GM23338 (cell line): ENCODE data around the gene BFSP2. TPM values are rescaled to one million over a fixed set of nuclear protein-coding genes. Genes with fewer than 3 reads are reported as not detected.

Experiments
- ATAC-seq: fragments of 200-7000 bp; cut with Tn5 transposase; 3 replicates; pipeline ENCODE4 v1.9.1; 2020
- DNase-seq: peaks from one replicate; pipeline ENCODE4 v3.0.0-alpha.2; 2015; ENCODE audit warnings: low spot score
- H2AFZ ChIP-seq: fragments of 200-600 bp; sonication (generic); 2 replicates; pipeline ENCODE4 v1.8.0; 2016; ENCODE audit warnings: antibody characterized with exemption, mild to moderate bottlenecking, moderate library complexity
- H3F3A ChIP-seq: fragments of 200-600 bp; sonication (generic); replicated peaks from 2 replicates; pipeline ENCODE4 v1.8.0; 2017; ENCODE audit warnings: antibody characterized with exemption, mixed run types, low read depth
- H3K27ac ChIP-seq: fragments of 200-600 bp; sonication (generic); 2 replicates; pipeline ENCODE4 v1.6.1; 2016; ENCODE audit warnings: low read depth
- H3K27me3 ChIP-seq: fragments of 200-600 bp; sonication (generic); 2 replicates; pipeline ENCODE4 v1.8.0; 2016; ENCODE audit warnings: mild to moderate bottlenecking, mixed run types, moderate library complexity; ENCODE audit not compliant: insufficient read depth
- H3K36me3 ChIP-seq: fragments of 200-600 bp; sonication (generic); 2 replicates; pipeline ENCODE4 v1.8.0; 2016; ENCODE audit warnings: mild to moderate bottlenecking; ENCODE audit not compliant: insufficient read depth
- H3K4me1 ChIP-seq: fragments of 200-600 bp; sonication (generic); 2 replicates; pipeline ENCODE4 v1.8.0; 2016; ENCODE audit warnings: mild to moderate bottlenecking, moderate library complexity; ENCODE audit not compliant: insufficient read depth
- H3K4me2 ChIP-seq: fragments of 200-600 bp; sonication (generic); 2 replicates; pipeline ENCODE4 v1.7.1; 2017; ENCODE audit warnings: mixed run types
- H3K4me3 ChIP-seq: fragments of 200-600 bp; sonication (generic); 2 replicates; pipeline ENCODE4 v1.6.1; 2016; ENCODE audit warnings: mixed run types
- H3K79me2 ChIP-seq: fragments of 200-600 bp; sonication (generic); replicated peaks from 2 replicates; pipeline ENCODE4 v1.8.0; 2017; ENCODE audit warnings: mild to moderate bottlenecking; ENCODE audit not compliant: insufficient read depth
- H3K9me2 ChIP-seq: fragments of 200-600 bp; sonication (generic); 2 replicates; pipeline ENCODE4 v1.8.0; 2017; ENCODE audit not compliant: insufficient read depth
- H4K20me1 ChIP-seq: fragments of 200-600 bp; sonication (generic); replicated peaks from 2 replicates; pipeline ENCODE4 v1.8.0; 2017; ENCODE audit warnings: mild to moderate bottlenecking; ENCODE audit not compliant: insufficient read depth
- H3K27ac Mint-ChIP-seq: 2 replicates; pipeline ENCODE4 v1.8.0; 2020; ENCODE audit warnings: inconsistent platforms, mild to moderate bottlenecking, moderate library complexity, mixed read lengths
- H3K27me3 Mint-ChIP-seq: 3 replicates; pipeline ENCODE4 v1.8.0; 2022; ENCODE audit warnings: low read depth, mild to moderate bottlenecking, moderate library complexity, mixed read lengths, inconsistent platforms; ENCODE audit not compliant: insufficient read depth, poor library complexity
- H3K36me3 Mint-ChIP-seq: 3 replicates; pipeline ENCODE4 v1.8.0; 2021; ENCODE audit warnings: low read depth, mild to moderate bottlenecking, inconsistent platforms, moderate library complexity, mixed read lengths
- H3K4me1 Mint-ChIP-seq: 3 replicates; pipeline ENCODE4 v1.8.0; 2020; ENCODE audit warnings: mild to moderate bottlenecking, inconsistent platforms, mixed read lengths
- H3K4me3 Mint-ChIP-seq: 3 replicates; pipeline ENCODE4 v1.8.0; 2021; ENCODE audit warnings: moderate library complexity, mild to moderate bottlenecking, inconsistent platforms, mixed read lengths
- H3K9me3 Mint-ChIP-seq: 3 replicates; pipeline ENCODE4 v1.8.0; 2020; ENCODE audit warnings: moderate library complexity, mild to moderate bottlenecking, inconsistent platforms, mixed read lengths
- CREB1 ChIP-seq: fragments of 250-450 bp; sonication (Bioruptor Pico); IDR thresholded peaks from 2 replicates; pipeline ENCODE4 v1.5.0; 2020; ENCODE audit warnings: low read depth, mild to moderate bottlenecking, moderate library complexity
- EZH2phosphoT487 ChIP-seq: fragments of 200-600 bp; sonication (generic); IDR thresholded peaks from one replicate; pipeline ENCODE4 v1.8.1; 2018; ENCODE audit warnings: antibody characterized with exemption; ENCODE audit not compliant: unreplicated experiment
- JUNB ChIP-seq: IDR thresholded peaks from one replicate; pipeline ENCODE4 v1.6.1; 2016; ENCODE audit warnings: antibody characterized with exemption; ENCODE audit not compliant: unreplicated experiment
- POLR2AphosphoS5 ChIP-seq: IDR thresholded peaks from 2 replicates; pipeline ENCODE4 v1.6.1; 2016; ENCODE audit warnings: antibody characterized with exemption, low read depth
- STAT1 ChIP-seq: IDR thresholded peaks from one replicate; pipeline ENCODE4 v1.6.1; 2016; ENCODE audit warnings: antibody characterized with exemption; ENCODE audit not compliant: unreplicated experiment
- ZNF114 ChIP-seq: fragments of 250-450 bp; sonication (Bioruptor Pico); IDR thresholded peaks from 2 replicates; pipeline ENCODE4 v1.5.0; 2020; ENCODE audit warnings: mild to moderate bottlenecking, moderate library complexity
- ZNF331 ChIP-seq: fragments of 250-450 bp; sonication (Bioruptor Pico); IDR thresholded peaks from 2 replicates; pipeline ENCODE4 v1.5.0; 2020; ENCODE audit warnings: low read depth, mild to moderate bottlenecking, moderate library complexity
- polyA plus RNA-seq: library from polyadenylated mRNA; unstranded; fragments of >200 nt; fragmentation: Nextera tagmentation; extraction: Ambion mirVana; gene quantifications from 2 replicates; pipeline ENCODE4 v1.2.1, GENCODE V29; 2016
- total RNA-seq: library from RNA; depleted of rRNA; stranded (reverse); fragments of >200 nt; shearing (Covaris generic); gene quantifications from 2 replicates; pipeline ENCODE4 v1.2.3, GENCODE V29; 2014
- TF ChIP-seq, protein P1 (sequence below): fragments of 250-450 bp; sonication (Bioruptor Pico); IDR thresholded peaks from 2 replicates; pipeline ENCODE4 v1.5.0; 2020; ENCODE audit warnings: mild to moderate bottlenecking, moderate library complexity
- TF ChIP-seq, protein P2 (sequence below): IDR thresholded peaks from one replicate; pipeline ENCODE4 v1.6.1; 2018; ENCODE audit warnings: antibody characterized with exemption; ENCODE audit not compliant: unreplicated experiment

The BFSP2 gene
- total and polyA plus RNA-seq, 2 experiments from 2014 or later, result not detected

DNA sequence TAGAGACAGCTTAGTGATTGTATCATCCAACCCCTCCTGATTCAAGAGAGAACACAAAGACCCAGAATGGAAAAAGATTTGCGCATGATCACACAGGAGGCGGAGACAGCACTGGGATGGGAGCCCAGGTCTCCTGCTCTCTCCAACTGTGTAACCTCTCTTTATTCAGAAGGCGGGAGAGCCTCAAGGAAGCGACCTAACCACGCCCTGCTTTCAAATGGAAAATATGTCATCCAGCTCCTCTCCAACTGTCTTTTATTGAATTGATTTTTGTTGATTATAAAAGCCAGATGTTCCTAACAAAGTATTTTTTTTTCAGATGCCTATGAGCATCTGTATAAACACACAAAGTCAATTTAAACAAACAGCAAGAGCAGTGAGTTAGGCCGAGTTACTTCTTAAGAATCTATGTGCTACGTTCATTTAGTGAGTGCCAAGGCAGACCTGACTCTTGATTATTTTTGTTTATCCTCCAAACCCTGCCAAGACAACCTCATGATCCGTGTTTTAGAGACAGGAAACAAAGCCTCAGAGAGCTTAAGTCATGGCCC lies 74.5 kb downstream of the BFSP2 start (continued):
- TF ChIP-seq, protein P1, sequence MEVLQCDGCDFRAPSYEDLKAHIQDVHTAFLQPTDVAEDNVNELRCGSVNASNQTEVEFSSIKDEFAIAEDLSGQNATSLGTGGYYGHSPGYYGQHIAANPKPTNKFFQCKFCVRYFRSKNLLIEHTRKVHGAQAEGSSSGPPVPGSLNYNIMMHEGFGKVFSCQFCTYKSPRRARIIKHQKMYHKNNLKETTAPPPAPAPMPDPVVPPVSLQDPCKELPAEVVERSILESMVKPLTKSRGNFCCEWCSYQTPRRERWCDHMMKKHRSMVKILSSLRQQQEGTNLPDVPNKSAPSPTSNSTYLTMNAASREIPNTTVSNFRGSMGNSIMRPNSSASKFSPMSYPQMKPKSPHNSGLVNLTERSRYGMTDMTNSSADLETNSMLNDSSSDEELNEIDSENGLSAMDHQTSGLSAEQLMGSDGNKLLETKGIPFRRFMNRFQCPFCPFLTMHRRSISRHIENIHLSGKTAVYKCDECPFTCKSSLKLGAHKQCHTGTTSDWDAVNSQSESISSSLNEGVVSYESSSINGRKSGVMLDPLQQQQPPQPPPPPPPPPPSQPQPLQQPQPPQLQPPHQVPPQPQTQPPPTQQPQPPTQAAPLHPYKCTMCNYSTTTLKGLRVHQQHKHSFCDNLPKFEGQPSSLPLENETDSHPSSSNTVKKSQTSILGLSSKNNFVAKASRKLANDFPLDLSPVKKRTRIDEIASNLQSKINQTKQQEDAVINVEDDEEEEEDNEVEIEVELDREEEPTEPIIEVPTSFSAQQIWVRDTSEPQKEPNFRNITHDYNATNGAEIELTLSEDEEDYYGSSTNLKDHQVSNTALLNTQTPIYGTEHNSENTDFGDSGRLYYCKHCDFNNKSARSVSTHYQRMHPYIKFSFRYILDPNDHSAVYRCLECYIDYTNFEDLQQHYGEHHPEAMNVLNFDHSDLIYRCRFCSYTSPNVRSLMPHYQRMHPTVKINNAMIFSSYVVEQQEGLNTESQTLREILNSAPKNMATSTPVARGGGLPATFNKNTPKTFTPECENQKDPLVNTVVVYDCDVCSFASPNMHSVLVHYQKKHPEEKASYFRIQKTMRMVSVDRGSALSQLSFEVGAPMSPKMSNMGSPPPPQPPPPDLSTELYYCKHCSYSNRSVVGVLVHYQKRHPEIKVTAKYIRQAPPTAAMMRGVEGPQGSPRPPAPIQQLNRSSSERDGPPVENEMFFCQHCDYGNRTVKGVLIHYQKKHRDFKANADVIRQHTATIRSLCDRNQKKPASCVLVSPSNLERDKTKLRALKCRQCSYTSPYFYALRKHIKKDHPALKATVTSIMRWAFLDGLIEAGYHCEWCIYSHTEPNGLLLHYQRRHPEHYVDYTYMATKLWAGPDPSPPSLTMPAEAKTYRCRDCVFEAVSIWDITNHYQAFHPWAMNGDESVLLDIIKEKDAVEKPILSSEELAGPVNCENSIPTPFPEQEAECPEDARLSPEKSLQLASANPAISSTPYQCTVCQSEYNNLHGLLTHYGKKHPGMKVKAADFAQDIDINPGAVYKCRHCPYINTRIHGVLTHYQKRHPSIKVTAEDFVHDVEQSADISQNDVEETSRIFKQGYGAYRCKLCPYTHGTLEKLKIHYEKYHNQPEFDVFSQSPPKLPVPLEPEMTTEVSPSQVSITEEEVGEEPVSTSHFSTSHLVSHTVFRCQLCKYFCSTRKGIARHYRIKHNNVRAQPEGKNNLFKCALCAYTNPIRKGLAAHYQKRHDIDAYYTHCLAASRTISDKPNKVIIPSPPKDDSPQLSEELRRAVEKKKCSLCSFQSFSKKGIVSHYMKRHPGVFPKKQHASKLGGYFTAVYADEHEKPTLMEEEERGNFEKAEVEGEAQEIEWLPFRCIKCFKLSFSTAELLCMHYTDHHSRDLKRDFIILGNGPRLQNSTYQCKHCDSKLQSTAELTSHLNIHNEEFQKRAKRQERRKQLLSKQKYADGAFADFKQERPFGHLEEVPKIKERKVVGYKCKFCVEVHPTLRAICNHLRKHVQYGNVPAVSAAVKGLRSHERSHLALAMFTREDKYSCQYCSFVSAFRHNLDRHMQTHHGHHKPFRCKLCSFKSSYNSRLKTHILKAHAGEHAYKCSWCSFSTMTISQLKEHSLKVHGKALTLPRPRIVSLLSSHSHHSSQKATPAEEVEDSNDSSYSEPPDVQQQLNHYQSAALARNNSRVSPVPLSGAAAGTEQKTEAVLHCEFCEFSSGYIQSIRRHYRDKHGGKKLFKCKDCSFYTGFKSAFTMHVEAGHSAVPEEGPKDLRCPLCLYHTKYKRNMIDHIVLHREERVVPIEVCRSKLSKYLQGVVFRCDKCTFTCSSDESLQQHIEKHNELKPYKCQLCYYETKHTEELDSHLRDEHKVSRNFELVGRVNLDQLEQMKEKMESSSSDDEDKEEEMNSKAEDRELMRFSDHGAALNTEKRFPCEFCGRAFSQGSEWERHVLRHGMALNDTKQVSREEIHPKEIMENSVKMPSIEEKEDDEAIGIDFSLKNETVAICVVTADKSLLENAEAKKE (CRISPR knock-in tag), result no peak
- no peak for TF ChIP-seq ZNF331 (CRISPR knock-in tag)

DNA sequence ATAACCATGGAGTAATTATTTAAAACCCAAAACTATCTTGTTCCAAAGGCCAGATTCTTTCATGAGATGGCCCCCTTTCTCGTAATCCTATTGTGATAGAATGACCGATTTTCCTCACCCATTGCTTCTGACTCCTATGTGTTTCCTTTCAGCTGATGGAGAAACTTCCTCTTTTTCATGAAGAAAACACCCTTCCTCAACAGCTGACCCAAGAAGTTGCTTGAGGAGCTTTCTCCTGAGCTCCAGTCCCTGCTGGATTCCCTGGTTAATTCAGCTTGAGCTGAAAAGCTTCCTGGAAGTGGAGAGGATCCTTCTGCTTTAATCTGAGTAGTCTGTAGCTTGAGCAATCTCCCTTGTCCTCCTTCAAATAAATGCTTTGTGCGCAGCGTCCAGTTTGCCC lies 75.0 kb downstream of the BFSP2 start:
- H3K4me1 ChIP-seq, result peaks cover 26% of the 10 kb centered on the region
- DNase-seq (no peak), ATAC-seq (no peak)
- no peaks in the 10 kb centered on the region for H3F3A ChIP-seq
- no peak overlapping the region for H3K27ac Mint-ChIP-seq
- no peak overlapping the region for H3K4me2 ChIP-seq
- peak overlapping the region; percentile 17 for H2AFZ ChIP-seq
- H3K27ac ChIP-seq, result no peak overlapping the region
- no peaks in the 10 kb centered on the region for H3K27me3 ChIP-seq
- no peaks in the 10 kb centered on the region for H3K79me2 ChIP-seq
- H3K4me3 Mint-ChIP-seq, result no peak overlapping the region
- H3K36me3 Mint-ChIP-seq, result no peaks in the 10 kb centered on the region
- no peaks in the 10 kb centered on the region for H3K27me3 Mint-ChIP-seq
- H3K4me3 ChIP-seq, result no peak overlapping the region
- H3K36me3 ChIP-seq, result no peaks in the 10 kb centered on the region
- no peaks in the 10 kb centered on the region; the same call in 2 of the 3 replicates for H3K9me3 Mint-ChIP-seq
- 0 out of 2 replicates have a peak, but pooled peaks cover 12% of the 10 kb centered on the region for H3K9me2 ChIP-seq
- H4K20me1 ChIP-seq, result no peaks in the 10 kb centered on the region
- H3K4me1 Mint-ChIP-seq, result peaks cover 31% of the 10 kb centered on the region
- TF ChIP-seq EZH2phosphoT487, result no peak
- no peak for TF ChIP-seq STAT1
- TF ChIP-seq CREB1, result no peak
- no peak for TF ChIP-seq POLR2AphosphoS5
- no peak for TF ChIP-seq ZNF114
- no peak for TF ChIP-seq JUNB
- TF ChIP-seq, protein P2, sequence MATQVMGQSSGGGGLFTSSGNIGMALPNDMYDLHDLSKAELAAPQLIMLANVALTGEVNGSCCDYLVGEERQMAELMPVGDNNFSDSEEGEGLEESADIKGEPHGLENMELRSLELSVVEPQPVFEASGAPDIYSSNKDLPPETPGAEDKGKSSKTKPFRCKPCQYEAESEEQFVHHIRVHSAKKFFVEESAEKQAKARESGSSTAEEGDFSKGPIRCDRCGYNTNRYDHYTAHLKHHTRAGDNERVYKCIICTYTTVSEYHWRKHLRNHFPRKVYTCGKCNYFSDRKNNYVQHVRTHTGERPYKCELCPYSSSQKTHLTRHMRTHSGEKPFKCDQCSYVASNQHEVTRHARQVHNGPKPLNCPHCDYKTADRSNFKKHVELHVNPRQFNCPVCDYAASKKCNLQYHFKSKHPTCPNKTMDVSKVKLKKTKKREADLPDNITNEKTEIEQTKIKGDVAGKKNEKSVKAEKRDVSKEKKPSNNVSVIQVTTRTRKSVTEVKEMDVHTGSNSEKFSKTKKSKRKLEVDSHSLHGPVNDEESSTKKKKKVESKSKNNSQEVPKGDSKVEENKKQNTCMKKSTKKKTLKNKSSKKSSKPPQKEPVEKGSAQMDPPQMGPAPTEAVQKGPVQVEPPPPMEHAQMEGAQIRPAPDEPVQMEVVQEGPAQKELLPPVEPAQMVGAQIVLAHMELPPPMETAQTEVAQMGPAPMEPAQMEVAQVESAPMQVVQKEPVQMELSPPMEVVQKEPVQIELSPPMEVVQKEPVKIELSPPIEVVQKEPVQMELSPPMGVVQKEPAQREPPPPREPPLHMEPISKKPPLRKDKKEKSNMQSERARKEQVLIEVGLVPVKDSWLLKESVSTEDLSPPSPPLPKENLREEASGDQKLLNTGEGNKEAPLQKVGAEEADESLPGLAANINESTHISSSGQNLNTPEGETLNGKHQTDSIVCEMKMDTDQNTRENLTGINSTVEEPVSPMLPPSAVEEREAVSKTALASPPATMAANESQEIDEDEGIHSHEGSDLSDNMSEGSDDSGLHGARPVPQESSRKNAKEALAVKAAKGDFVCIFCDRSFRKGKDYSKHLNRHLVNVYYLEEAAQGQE, result no peak
